Neuronal stem cell (in vitro differentiated cells): ENCODE data around the gene ABHD16B.
"Not testable (repeated sequence)": the region's sequence is repeated elsewhere in the genome, so short reads cannot be mapped to it uniquely, and the experiment has no call there.

Experiments used
- DNase-seq: peaks from one replicate; pipeline ENCODE4 v3.0.0-alpha.2; 2013; ENCODE audit warnings: low spot score
- H2AFZ ChIP-seq: one replicate; pipeline ENCODE4 v1.6.1; 2013; ENCODE audit warnings: mild to moderate bottlenecking, low read length, inconsistent platforms
- H2AK5ac ChIP-seq: 2 replicates; pipeline ENCODE4 v1.6.1; 2013; ENCODE audit warnings: low read depth, mild to moderate bottlenecking, inconsistent platforms, low read length, moderate library complexity, mixed read lengths
- H2BK120ac ChIP-seq: 2 replicates; pipeline ENCODE4 v1.6.1; 2013; ENCODE audit warnings: low read depth, mild to moderate bottlenecking, inconsistent platforms, low read length, moderate library complexity, mixed read lengths
- H2BK12ac ChIP-seq: one replicate; pipeline ENCODE4 v1.6.1; 2013; ENCODE audit warnings: low read length, inconsistent platforms
- H2BK15ac ChIP-seq: 2 replicates; pipeline ENCODE4 v1.6.1; 2013; ENCODE audit warnings: mild to moderate bottlenecking, low read length, inconsistent platforms, mixed read lengths
- H2BK5ac ChIP-seq: one replicate; pipeline ENCODE4 v1.6.1; 2013; ENCODE audit warnings: inconsistent platforms, mild to moderate bottlenecking, low read length, moderate library complexity
- H3K14ac ChIP-seq: one replicate; pipeline ENCODE4 v1.6.1; 2013; ENCODE audit warnings: low read length, inconsistent platforms
- H3K18ac ChIP-seq: 2 replicates; pipeline ENCODE4 v1.6.1; 2013; ENCODE audit warnings: low read length, inconsistent platforms
- H3K23ac ChIP-seq: 2 replicates; pipeline ENCODE4 v1.6.1; 2013; ENCODE audit warnings: low read depth, mild to moderate bottlenecking, mixed read lengths, low read length, inconsistent platforms; ENCODE audit not compliant: poor library complexity
- H3K27ac ChIP-seq: replicated peaks from 3 replicates; pipeline ENCODE4 v1.5.1; 2013; ENCODE audit warnings: low read length, inconsistent platforms
- H3K27me3 ChIP-seq, 3 experiments: 2 replicates each; pipeline ENCODE4 v1.6.1; 2013; ENCODE audit warnings: low read length in 3 of 3, mild to moderate bottlenecking in 2 of 3, inconsistent platforms in 1 of 3, low read depth in 1 of 3, mixed read lengths in 1 of 3, moderate library complexity in 1 of 3; ENCODE audit not compliant: control insufficient read depth in 3 of 3, insufficient read depth in 3 of 3
- H3K36me3 ChIP-seq, 2 donors: replicated peaks in 1 of 2; 2 replicates each; pipeline ENCODE4 v1.6.1; 2013; ENCODE audit warnings: low read length in 2 of 2; ENCODE audit not compliant: control insufficient read depth in 2 of 2, insufficient read depth in 2 of 2
- H3K4ac ChIP-seq: 2 replicates; pipeline ENCODE4 v1.6.1; 2013; ENCODE audit warnings: inconsistent platforms, mild to moderate bottlenecking, low read length, moderate library complexity
- H3K4me1 ChIP-seq, 2 donors: 1 replicate in 1 of 2; 2 replicates in 1 of 2; pipeline ENCODE4 v1.6.1; 2013; ENCODE audit warnings: low read length in 2 of 2, low read depth in 1 of 2; ENCODE audit not compliant: control insufficient read depth in 2 of 2, insufficient read depth in 1 of 2
- H3K4me2 ChIP-seq: one replicate; pipeline ENCODE4 v1.6.1; 2013; ENCODE audit warnings: mild to moderate bottlenecking, low read length, inconsistent platforms; ENCODE audit not compliant: insufficient read depth, poor library complexity, severe bottlenecking
- H3K4me3 ChIP-seq, 2 donors: 2 replicates each; pipeline ENCODE4 v1.5.1; 2013; ENCODE audit warnings: low read length in 2 of 2, mild to moderate bottlenecking in 2 of 2, inconsistent platforms in 1 of 2, moderate library complexity in 1 of 2
- H3K79me1 ChIP-seq: one replicate; pipeline ENCODE4 v1.6.1; 2013; ENCODE audit warnings: low read depth, mild to moderate bottlenecking, inconsistent platforms, low read length, moderate library complexity
- H3K9ac ChIP-seq: one replicate; pipeline ENCODE4 v1.6.1; 2013; ENCODE audit warnings: mild to moderate bottlenecking, low read depth, low read length, inconsistent platforms; ENCODE audit not compliant: poor library complexity
- H3K9me3 ChIP-seq, 2 donors: replicated peaks in 1 of 2; 2 replicates each; pipeline versions ENCODE3 to v1.6.1; 2013; ENCODE audit warnings: low read length in 2 of 2, mild to moderate bottlenecking in 2 of 2, inconsistent platforms in 1 of 2, low read depth in 1 of 2, mixed read lengths in 1 of 2, moderate library complexity in 1 of 2; ENCODE audit not compliant: control insufficient read depth in 2 of 2, insufficient read depth in 1 of 2
- H4K8ac ChIP-seq: one replicate; pipeline ENCODE4 v1.6.1; 2013; ENCODE audit warnings: low read depth, mild to moderate bottlenecking, inconsistent platforms, low read length, moderate library complexity
- H4K91ac ChIP-seq: one replicate; pipeline ENCODE4 v1.6.1; 2013; ENCODE audit warnings: low read length, low read depth, mild to moderate bottlenecking, inconsistent platforms; ENCODE audit not compliant: poor library complexity
- WGBS, 2 donors: extraction: QIAGEN DNeasy Blood & Tissue Kit; methylation state at CpG; one replicate each; pipeline ENCODE4 v1.1.7; 2013; ENCODE audit warnings: missing lambda C conversion rate in 2 of 2, mixed read lengths in 1 of 2; ENCODE audit not compliant: insufficient read length in 2 of 2, insufficient replicate concordance in 1 of 2; ENCODE audit errors: extremely low coverage in 2 of 2; 5-methylcytosine and 5-hydroxymethylcytosine counted together

The ABHD16B gene

DNA sequence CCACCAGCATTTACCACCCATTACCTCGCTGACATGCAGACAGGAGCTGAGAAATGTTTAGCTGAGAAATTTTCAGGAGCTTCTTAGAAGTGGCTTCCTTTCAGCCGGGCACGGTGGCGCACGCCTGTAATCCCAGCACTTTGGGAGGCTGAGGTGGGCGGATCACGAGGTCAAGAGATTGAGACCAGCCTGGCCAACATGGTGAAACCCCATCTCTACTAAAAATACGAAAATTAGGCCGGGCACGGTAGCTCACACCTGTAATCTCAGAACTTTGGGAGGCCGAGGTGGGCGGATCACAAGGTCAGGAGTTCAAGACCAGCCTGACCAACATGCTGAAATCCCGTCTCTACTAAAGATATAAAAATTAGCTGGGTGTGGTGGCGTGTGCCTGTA, 9.8 kb upstream of the ABHD16B start:
- not testable (repeated sequence) for H3K9ac ChIP-seq, H3K4ac ChIP-seq, H3K14ac ChIP-seq, H3K18ac ChIP-seq, H4K8ac ChIP-seq, H3K79me1 ChIP-seq, H3K27me3 ChIP-seq, H3K9me3 ChIP-seq, DNase-seq, H2AFZ ChIP-seq, H2BK5ac ChIP-seq, H3K4me3 ChIP-seq, H2BK120ac ChIP-seq, H4K91ac ChIP-seq, H3K4me2 ChIP-seq, H3K27ac ChIP-seq, H3K36me3 ChIP-seq
- no CpG with 5 or more reads among the region's 14 CpGs for WGBS, 2 donors
- H2BK15ac ChIP-seq: peak overlapping the region; percentile 85
- H3K4me1 ChIP-seq: peaks cover 35 to 37% of the 10 kb centered on the region in 2 donors
- H2BK12ac ChIP-seq: peak overlapping the region; percentile 16
- peak overlapping the region; percentile 56 for H2AK5ac ChIP-seq
- peak overlapping the region; percentile 31 for H3K23ac ChIP-seq

DNA sequence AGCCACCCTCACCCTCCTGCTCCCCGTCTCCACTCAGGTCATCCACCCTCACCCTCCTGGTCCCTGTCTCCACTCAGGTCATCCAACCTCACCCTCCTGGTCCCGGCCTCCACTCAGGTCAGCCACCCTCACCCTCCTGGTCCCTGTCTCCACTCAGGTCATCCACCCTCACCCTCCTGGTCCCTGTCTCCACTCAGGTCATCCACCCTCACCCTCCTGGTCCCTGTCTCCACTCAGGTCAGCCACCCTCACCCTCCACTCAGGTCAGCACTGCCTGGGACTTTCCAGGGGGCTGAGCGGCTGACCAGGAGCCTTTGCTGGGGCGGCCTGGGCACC, 7.6 kb upstream of the ABHD16B start:
- DNase-seq, H3K27ac ChIP-seq, H4K91ac ChIP-seq, H3K27me3 ChIP-seq, H3K4me2 ChIP-seq, H3K9ac ChIP-seq, H3K79me1 ChIP-seq, H3K9me3 ChIP-seq, H2BK120ac ChIP-seq, H3K36me3 ChIP-seq, H3K4me3 ChIP-seq, H3K14ac ChIP-seq: not testable (repeated sequence)
- H2AK5ac ChIP-seq: peak overlapping the region; percentile 100
- peak overlapping the region; percentile 70 for H4K8ac ChIP-seq
- WGBS, 2 donors: no CpG with 5 or more reads among the region's 4 CpGs
- peak overlapping the region; percentile 79 for H2AFZ ChIP-seq
- peak overlapping the region; percentile 89 for H3K23ac ChIP-seq
- peaks cover 26 to 33% of the 10 kb centered on the region in 2 donors for H3K4me1 ChIP-seq
- H2BK12ac ChIP-seq: peak overlapping the region; percentile 41
- H3K18ac ChIP-seq: peak overlapping the region; percentile 95
- H3K4ac ChIP-seq: peak overlapping the region; percentile 98
- H2BK5ac ChIP-seq: peak overlapping the region; percentile 66
- peak overlapping the region; percentile 91 for H2BK15ac ChIP-seq

DNA sequence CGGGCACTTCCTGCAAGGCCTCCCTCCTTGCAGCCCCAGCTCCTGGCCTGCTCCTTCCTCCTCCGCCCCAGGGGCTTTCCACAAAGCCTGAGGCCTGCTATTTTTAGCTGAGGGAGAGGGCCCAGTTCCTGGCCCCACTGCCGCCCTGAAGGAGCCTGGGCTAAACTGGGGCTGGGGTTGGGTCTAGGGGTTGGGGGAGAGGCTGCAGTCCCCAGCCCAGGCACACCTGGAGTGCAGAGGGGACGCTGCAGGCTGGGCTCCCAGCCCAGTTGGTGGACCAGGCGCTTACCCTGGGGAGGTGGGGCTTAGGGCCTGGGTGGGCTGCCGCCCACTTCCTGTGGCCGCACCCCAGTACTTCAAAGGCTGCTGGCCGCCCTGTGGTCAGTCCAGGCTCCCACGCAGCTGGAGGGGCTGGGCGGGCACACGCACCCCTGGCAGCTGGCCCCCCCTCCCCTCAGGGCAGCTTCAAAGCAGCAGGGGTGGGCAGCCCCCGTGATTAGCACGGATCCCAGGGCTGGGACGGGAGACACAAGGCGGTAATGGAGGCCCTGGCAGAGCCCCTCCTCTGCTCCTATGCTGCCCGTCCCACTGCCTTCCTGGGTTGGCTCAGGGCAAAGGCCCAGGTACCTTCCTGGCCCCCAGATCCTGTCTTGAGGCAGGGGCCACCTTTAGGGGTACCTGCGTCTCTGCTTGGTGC, 7.1 kb upstream of the ABHD16B start:
- no CpG with 5 or more reads among the region's 17 CpGs for WGBS, 2 donors
- H3K36me3 ChIP-seq: no peaks in the 10 kb centered on the region
- H3K18ac ChIP-seq: peak overlapping the region; percentile 95
- H3K4me1 ChIP-seq: peaks cover 30 to 37% of the 10 kb centered on the region in 2 donors
- H3K79me1 ChIP-seq: no peaks in the 10 kb centered on the region
- H3K9ac ChIP-seq: peak overlapping the region; percentile 77
- H2BK5ac ChIP-seq: peak overlapping the region; percentile 66
- H3K27ac ChIP-seq: no peak overlapping the region
- H3K4ac ChIP-seq: peak overlapping the region; percentile 98
- H3K23ac ChIP-seq: peak overlapping the region; percentile 89
- H2AFZ ChIP-seq: peak overlapping the region; percentile 79
- peak overlapping the region; percentile 97 for H2BK120ac ChIP-seq
- H2AK5ac ChIP-seq: peak overlapping the region; percentile 100
- H4K8ac ChIP-seq: no peak overlapping the region
- no peak overlapping the region for H3K4me3 ChIP-seq
- H3K14ac ChIP-seq: peak overlapping the region; percentile 97
- H3K9me3 ChIP-seq: peaks cover 0 to 3% of the 10 kb centered on the region in 2 donors
- H3K4me2 ChIP-seq: no peak overlapping the region
- H4K91ac ChIP-seq: peak overlapping the region; percentile 92
- peak overlapping the region; percentile 91 for H2BK15ac ChIP-seq
- no peak for DNase-seq
- H2BK12ac ChIP-seq: peak overlapping the region; percentile 99
- no peaks in the 10 kb centered on the region for H3K27me3 ChIP-seq

DNA sequence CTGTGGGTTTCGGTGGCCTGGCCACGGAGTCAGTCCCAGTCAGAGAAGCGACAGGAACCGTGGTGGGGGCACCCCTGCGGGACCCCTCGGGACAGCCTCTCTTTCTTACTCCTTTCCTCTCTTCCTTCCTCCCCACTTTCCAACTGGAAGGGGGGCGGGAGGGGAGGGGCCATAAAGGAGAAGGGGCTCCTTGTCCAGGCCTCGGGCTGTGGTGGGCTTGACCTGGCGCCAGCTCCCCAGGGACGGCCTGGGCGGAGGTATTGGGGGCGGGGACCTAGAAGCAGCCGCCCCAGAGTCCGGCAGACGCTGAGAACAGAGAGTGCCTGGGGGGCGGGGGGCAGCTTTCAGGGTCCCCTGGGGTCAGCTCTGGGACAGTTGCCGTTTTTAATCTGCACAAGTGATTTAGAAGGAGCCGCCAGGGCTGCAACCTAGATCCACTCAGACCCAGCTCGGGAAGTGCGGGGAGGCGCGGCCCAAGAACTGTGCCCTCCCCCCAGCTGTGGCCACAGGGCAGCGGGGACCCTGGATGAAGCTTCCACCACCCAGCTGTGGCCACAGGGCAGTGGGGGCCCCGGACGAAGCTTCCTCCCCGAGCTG, 6.4 kb upstream of the ABHD16B start:
- Histone ChIP-seq H3K9me3 (peaks cover 0 to 3% of the 10 kb centered on the region in 2 donors), H2BK120ac (peak overlapping the region; percentile 97), H3K4ac (peak overlapping the region; percentile 98), H3K14ac (peak overlapping the region; percentile 97), H3K9ac (peak overlapping the region; percentile 63), H3K23ac (peak overlapping the region; percentile 89), H4K8ac (peak overlapping the region; percentile 96), H3K36me3 (no peaks in the 10 kb centered on the region), H2AK5ac (peak overlapping the region; percentile 100), H2BK12ac (peak overlapping the region; percentile 99), H3K27ac (no peak overlapping the region), H2BK5ac (peak overlapping the region; percentile 75), H2BK15ac (peak overlapping the region; percentile 98), H3K18ac (peak overlapping the region; percentile 95), H3K4me3 (no peak overlapping the region), H3K79me1 (no peaks in the 10 kb centered on the region), H3K4me2 (peak overlapping the region; percentile 48), H2AFZ (peak overlapping the region; percentile 79), H4K91ac (peak overlapping the region; percentile 92), H3K27me3 (no peaks in the 10 kb centered on the region), H3K4me1 (peaks cover 32 to 40% of the 10 kb centered on the region in 2 donors)
- DNase-seq: no peak
- WGBS, 2 donors: no CpG with 5 or more reads among the region's 26 CpGs
